Neural progenitor cell (in vitro differentiated cells): Measurements from ENCODE around the gene IQCE.

Source experiments
- EZH2 ChIP-seq: fragments of 200-600 bp; sonication (generic); IDR thresholded peaks from 2 replicates; pipeline ENCODE4 v1.6.1; 2017; ENCODE audit warnings: antibody characterized with exemption, mild to moderate bottlenecking, moderate library complexity
- EZH2phosphoT487 ChIP-seq: fragments of 200-600 bp; sonication (generic); IDR thresholded peaks from 2 replicates; pipeline ENCODE4 v1.6.1; 2017; ENCODE audit warnings: antibody characterized with exemption
- TF ChIP-seq, protein P1 (sequence below): fragments of 200-600 bp; sonication (generic); IDR thresholded peaks from 2 replicates; pipeline ENCODE4 v1.5.1; 2017; ENCODE audit warnings: antibody characterized with exemption, mild to moderate bottlenecking

DNA sequence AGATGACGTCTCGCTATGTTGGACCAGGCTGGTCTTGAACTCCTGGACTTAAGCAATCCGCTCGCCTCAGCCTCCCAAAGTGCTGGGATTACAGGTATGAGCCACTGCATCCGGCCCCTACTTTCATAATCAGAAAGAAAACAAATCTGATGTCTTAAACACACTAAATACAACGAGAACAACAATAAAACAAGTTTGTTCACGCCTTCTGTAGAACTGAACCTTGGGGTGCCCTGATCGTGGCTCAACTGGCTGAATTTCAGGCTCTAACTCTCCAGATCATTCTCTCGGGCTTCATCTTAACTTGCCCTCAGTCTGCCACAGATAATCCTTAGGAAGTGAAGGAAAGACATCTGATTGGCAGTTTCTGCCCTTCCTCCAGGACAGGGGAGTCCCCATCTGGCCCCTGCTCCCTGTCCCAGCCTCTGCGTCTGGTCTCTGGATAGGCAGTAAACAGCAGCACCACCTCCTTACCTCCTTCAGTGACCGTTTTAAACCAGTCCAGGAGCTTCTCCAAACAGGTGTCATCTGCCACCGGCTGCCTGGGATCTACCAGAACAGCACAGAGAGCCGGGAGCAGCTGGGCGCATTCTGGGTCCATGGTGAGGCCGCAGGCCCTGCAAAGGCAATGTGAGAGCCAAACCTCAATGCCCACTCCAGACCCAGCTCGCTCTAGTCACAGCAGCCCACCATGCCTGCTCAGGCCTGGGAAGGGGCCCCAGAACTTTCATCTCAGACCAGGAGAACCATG lies 4.8 kb upstream of the IQCE start:
- TF ChIP-seq, protein P1, sequence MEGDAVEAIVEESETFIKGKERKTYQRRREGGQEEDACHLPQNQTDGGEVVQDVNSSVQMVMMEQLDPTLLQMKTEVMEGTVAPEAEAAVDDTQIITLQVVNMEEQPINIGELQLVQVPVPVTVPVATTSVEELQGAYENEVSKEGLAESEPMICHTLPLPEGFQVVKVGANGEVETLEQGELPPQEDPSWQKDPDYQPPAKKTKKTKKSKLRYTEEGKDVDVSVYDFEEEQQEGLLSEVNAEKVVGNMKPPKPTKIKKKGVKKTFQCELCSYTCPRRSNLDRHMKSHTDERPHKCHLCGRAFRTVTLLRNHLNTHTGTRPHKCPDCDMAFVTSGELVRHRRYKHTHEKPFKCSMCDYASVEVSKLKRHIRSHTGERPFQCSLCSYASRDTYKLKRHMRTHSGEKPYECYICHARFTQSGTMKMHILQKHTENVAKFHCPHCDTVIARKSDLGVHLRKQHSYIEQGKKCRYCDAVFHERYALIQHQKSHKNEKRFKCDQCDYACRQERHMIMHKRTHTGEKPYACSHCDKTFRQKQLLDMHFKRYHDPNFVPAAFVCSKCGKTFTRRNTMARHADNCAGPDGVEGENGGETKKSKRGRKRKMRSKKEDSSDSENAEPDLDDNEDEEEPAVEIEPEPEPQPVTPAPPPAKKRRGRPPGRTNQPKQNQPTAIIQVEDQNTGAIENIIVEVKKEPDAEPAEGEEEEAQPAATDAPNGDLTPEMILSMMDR: no peak
- TF ChIP-seq EZH2phosphoT487 (no peak), EZH2 (no peak)
